ENCODE data around the gene ZNF638.

Gene ZNF638

GRCh38 chr2:71463342-71463654, 131.7 kb downstream of the ZNF638 start:
- no peak overlapping the region for H3K4me3 ChIP-seq (ENCODE audit: low read depth, low read length)
- TF ChIP-seq CTCF (IDR thresholded peaks at IDR 0.05; ENCODE audit: low read depth, low read length, missing control alignments): no peak
- DNase-seq (ENCODE audit: low read depth): no peak
- in situ Hi-C loops (cut with HindIII; ENCODE audit: low sequenced_read_pairs): no loop called here

DNA sequence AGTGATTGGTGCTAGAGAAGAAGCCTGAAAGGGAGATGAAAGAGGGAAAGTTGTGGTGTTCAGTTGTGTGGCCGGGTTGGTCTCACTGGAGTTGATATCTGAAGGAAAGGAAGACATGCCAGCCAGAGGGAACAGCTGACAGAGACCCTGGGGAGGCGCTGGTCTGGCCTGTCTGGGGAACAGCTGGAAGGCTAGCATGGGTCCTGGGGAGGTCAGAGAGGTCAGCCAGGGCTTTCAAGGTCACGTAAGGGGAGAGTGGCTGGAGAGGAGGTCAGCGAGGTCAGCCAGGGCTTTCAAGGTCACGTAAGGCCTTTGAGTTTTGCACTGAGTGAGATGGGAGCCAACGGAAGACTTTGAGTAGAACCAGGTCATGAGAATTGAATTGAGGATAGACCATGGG, 132.8 kb downstream of the ZNF638 start:
- TF ChIP-seq CTCF (IDR thresholded peaks at IDR 0.05; ENCODE audit: low read depth, low read length, missing control alignments): no peak
- in situ Hi-C loops (cut with HindIII; ENCODE audit: low sequenced_read_pairs): no loop called here
- no peak overlapping the region for H3K4me3 ChIP-seq (ENCODE audit: low read depth, low read length)
- no peak for DNase-seq (ENCODE audit: low read depth)

GRCh38 chr2:71465356-71465755, 133.8 kb downstream of the ZNF638 start:
- in situ Hi-C loops (cut with HindIII; ENCODE audit: low sequenced_read_pairs): no loop called here
- DNase-seq (ENCODE audit: low read depth): no peak
- TF ChIP-seq CTCF (IDR thresholded peaks at IDR 0.05; ENCODE audit: low read depth, low read length, missing control alignments): no peak
- no peak overlapping the region for H3K4me3 ChIP-seq (ENCODE audit: low read depth, low read length)

GRCh38 chr2:71465961-71466300, 134.3 kb downstream of the ZNF638 start:
- no peak for TF ChIP-seq CTCF (IDR thresholded peaks at IDR 0.05; ENCODE audit: low read depth, low read length, missing control alignments)
- H3K4me3 ChIP-seq (ENCODE audit: low read depth, low read length): peak overlapping the region; percentile 51
- no peak for DNase-seq (ENCODE audit: low read depth)
- in situ Hi-C loops (cut with HindIII; ENCODE audit: low sequenced_read_pairs): no loop called here

DNA sequence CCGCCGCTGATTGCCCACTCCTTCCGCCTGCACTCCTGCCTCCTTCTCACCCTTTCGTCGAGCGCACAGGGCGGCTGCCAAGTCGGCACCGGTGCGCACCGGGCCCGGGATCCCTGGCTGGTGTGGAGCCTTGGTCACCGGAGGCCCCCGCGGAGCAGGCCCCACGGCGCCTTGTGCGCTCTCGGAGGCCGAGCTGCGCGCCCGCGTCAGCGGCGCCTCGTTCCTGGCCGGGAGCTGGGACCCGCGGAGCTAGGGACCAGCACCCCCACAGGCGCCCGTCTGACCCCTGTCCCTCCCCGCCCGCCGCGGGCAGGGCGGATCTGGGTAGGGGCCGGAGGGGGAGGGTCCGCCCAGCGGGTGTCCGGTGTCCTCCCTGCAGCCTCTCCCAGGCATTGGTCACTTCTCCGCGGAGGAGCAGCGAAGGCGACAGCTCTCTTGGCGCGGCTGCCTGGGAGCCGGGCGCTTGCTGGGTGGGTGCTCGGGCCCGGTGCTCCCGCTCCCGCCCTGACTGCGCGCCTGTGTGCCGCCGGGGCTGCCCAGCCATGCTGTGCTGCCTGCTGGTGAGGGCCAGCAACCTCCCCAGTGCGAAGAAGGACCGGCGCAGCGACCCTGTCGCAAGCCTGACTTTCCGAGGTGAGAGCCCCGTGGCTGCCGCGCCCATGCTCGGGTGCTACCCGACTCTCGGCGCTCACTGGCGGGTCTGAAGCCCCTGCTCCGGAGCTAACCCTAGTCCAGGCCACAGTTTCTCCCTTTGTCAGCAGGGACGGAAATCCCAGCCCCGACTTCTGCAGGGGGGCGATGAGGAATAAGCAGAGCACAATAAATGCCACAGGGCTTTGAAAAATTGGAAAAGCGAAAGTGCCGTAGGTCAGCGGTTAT, 135.0 kb downstream of the ZNF638 start:
- peak overlapping the region; percentile 51 for H3K4me3 ChIP-seq (ENCODE audit: low read depth, low read length)
- TF ChIP-seq CTCF (IDR thresholded peaks at IDR 0.05; ENCODE audit: low read depth, low read length, missing control alignments): no peak
- in situ Hi-C loops (cut with HindIII; ENCODE audit: low sequenced_read_pairs): no loop called here
- no peak for DNase-seq (ENCODE audit: low read depth)

DNA sequence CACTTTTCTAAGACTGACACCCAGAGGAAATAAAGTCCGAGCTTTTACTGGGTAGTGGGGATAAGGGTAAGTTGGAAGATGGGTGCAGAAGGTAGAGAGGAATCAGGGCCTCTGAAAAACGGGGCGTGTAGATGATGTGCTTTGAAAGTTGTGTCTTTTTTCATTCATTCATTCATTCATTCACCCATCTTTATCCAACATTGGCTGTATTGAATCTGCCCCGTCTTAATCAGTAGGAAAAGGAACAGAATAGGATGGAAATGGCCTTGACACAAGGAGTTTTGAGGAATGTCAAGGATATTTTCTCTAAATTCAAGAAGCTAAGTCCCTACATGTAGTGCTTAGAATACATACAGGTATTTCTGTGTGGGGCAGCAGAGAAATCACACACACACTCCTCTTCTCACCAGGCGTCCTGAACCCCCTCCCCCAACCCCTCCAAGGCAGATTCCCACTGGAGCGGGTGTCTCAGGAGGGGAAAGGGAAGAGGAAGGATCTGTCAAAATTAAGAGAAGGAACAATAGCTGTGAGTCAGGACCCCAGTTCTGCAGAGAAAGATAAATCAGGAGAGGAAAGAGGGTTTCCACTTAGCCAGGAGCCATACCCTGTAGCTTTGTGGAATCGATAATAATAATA, 135.7 kb downstream of the ZNF638 start:
- DNase-seq (ENCODE audit: low read depth): no peak
- TF ChIP-seq CTCF (IDR thresholded peaks at IDR 0.05; ENCODE audit: low read depth, low read length, missing control alignments): no peak
- in situ Hi-C loops (cut with HindIII; ENCODE audit: low sequenced_read_pairs): no loop called here
- H3K4me3 ChIP-seq (ENCODE audit: low read depth, low read length): peak overlapping the region; percentile 51

Data from astrocyte of the cerebellum (primary cell).